Uterus (tissue), 2 donors: Measurements from ENCODE around the gene GTF3C5.

ENCODE experiments used
- POLR2A ChIP-seq, 2 donors: fragments of 450-650 bp; IDR thresholded peaks; one replicate each; pipeline ENCODE4 v1.6.1; 2016; ENCODE audit warnings: antibody characterized with exemption in 2 of 2, mild to moderate bottlenecking in 1 of 2, moderate library complexity in 1 of 2
- TF ChIP-seq, protein P1 (sequence below), 4 experiments: fragments of 200-600 bp in 2 of 4; fragments of 450-650 bp in 2 of 4; sonication (generic) in 2 of 4; IDR thresholded peaks; one replicate each; pipeline ENCODE4 v1.5.1; 2016 to 2019; ENCODE audit warnings: antibody characterized with exemption in 4 of 4, mild to moderate bottlenecking in 2 of 4, moderate library complexity in 1 of 4

- no peak for TF ChIP-seq POLR2A (IDR thresholded peaks at IDR 0.05)
- TF ChIP-seq, protein P1, sequence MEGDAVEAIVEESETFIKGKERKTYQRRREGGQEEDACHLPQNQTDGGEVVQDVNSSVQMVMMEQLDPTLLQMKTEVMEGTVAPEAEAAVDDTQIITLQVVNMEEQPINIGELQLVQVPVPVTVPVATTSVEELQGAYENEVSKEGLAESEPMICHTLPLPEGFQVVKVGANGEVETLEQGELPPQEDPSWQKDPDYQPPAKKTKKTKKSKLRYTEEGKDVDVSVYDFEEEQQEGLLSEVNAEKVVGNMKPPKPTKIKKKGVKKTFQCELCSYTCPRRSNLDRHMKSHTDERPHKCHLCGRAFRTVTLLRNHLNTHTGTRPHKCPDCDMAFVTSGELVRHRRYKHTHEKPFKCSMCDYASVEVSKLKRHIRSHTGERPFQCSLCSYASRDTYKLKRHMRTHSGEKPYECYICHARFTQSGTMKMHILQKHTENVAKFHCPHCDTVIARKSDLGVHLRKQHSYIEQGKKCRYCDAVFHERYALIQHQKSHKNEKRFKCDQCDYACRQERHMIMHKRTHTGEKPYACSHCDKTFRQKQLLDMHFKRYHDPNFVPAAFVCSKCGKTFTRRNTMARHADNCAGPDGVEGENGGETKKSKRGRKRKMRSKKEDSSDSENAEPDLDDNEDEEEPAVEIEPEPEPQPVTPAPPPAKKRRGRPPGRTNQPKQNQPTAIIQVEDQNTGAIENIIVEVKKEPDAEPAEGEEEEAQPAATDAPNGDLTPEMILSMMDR (IDR thresholded peaks at IDR 0.05) = no peak
Measured at GRCh38 chr9:132991351-132992300, 39.2 kb upstream of the GTF3C5 start.
